ENCODE measurements around the gene LRFN3.
"Not testable (repeated sequence)": the region's sequence is repeated elsewhere in the genome, so short reads cannot be mapped to it uniquely, and the experiment has no call there.

- TF ChIP-seq POLR2A, CTCF, EP300 (IDR thresholded peaks at IDR 0.05): not testable (repeated sequence)
Measured at GRCh38 chr19:35891819-35892218, 44.4 kb upstream of the LRFN3 start.
